GM18909 (cell line): ENCODE results near the gene ACTL6B.
"Not testable (repeated sequence)": the region's sequence is repeated elsewhere in the genome, so short reads cannot be mapped to it uniquely, and the experiment has no call there.

Experiments used
- ATAC-seq: cut with Tn5 transposase; IDR thresholded peaks from one replicate; pipeline ENCODE4 v1.9.1; 2021; ENCODE audit warnings: mild to moderate bottlenecking; ENCODE audit not compliant: unreplicated experiment, poor library complexity

ACTL6B gene

DNA sequence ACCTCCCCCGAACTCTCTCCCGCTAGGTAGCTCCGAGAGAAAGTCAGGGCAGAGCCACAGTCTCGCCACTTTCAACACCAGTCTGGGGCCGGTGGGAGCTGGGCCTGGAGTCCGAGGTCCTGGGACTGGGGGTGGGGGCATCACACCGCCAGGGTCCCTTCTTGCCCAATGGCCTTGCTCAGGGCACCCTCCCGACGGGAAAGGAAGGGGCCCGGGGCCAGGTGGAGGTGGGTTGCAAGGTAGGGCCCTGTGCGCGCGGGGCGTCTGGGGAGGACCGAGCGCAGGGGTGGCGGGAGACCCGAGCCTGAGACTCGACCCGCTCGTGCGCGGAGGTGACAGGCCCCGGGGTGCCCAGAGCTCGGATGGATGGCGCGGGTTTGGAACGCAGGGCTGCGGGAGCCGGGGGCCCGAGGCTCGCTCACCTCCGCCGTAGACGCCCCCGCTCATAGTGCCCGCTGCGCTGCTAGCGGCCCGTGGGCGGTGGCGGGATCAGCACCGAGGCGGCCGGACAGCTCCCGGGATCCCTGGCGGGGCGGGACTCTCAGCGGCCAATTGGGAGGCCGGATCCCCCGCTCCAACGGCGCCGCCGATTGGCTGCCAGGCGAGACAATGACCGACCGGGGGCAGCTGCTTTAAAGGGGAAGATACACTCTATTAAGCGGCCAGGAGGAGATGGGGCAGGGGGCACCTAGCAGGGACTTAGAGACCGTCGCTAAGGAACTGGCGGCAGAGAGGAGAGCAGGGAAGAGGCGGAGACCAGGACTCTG, at the start of gene ACTL6B:
ACTL6B (minus strand) TSS at position 541 of the 767 bp plus-strand sequence; CDS start at position 447, 94 bp downstream.
- no peak for ATAC-seq

DNA sequence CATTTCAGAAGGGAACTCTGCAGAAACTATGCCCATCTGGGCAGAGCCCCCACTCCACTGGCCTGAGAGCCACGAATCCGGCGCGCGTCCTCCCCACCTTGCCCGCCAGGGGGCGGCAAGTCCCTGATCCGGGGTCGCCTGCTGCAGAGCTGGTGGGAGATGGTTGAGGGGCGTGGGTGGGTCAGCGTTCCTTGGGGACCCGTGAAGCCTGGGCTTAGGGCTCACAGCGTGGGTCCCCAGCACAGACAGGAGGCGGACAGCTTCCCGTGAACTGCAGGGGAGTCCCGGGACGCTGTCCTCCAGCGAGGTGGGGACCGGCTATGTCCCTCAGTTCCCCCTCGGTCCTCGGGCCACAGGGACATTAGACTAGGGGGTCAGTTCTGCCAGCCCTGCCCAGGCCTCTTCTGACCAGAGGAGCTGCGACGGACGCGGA, 49.1 kb upstream of the ACTL6B start:
- peak; percentile 61 for ATAC-seq

DNA sequence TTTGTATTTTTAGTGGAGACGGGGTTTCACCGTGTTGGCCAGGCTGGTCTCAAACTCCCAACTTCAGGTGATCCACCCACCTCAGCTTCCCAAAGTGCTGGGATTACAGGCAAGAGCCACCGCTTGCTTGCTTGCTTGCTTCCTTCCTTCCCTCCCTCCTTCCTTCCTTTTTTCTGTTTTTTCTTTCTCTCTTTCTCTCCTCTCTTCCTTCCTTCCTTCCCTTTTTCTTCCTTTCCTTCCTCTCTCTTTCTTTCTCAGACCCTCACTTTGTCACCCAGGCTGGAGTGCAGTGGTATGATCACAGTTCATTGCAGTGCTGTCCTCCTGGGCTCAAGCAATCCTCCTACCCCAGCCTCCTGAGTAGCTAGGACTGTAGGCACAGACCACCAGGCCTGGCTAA, 44.8 kb upstream of the ACTL6B start:
- not testable (repeated sequence) for ATAC-seq

DNA sequence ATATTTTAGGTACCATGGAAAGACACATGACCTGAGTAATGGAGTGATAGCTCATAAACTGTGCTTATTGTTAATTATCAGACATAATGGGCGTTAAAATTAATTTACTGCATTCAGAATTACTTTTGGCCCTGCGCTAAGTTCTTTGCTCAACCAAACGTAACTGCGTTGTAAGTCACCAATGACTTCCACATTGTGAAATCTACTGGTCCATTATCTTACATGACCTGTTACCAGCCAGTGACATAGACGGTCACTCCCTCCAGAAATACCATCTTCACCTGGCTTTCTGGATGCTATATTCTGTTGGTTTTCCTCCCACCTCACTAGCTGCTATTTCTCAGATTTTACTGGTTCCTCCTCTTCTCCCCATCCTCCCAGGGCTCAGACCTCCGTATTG, 42.8 kb upstream of the ACTL6B start:
- no peak for ATAC-seq

DNA sequence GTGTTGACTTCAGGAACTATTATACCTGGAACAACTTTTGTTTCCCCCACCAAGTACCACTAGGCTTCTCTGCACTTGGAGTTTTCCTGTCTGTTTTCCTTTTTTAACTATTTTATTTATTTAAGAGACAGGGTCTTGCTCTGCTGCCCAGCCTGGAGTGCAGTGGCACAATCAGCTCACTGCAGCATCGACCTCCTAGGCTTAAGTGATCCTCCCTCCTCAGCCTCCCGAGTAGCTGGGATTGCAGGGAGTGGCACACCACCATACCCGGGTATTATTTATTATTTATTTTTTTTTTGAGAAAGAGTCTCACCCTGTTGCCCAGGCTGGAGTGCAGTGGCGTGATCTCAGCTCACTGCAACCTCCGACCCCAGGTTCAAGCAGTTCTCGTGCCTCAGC, 39.9 kb upstream of the ACTL6B start:
- ATAC-seq, result no peak

DNA sequence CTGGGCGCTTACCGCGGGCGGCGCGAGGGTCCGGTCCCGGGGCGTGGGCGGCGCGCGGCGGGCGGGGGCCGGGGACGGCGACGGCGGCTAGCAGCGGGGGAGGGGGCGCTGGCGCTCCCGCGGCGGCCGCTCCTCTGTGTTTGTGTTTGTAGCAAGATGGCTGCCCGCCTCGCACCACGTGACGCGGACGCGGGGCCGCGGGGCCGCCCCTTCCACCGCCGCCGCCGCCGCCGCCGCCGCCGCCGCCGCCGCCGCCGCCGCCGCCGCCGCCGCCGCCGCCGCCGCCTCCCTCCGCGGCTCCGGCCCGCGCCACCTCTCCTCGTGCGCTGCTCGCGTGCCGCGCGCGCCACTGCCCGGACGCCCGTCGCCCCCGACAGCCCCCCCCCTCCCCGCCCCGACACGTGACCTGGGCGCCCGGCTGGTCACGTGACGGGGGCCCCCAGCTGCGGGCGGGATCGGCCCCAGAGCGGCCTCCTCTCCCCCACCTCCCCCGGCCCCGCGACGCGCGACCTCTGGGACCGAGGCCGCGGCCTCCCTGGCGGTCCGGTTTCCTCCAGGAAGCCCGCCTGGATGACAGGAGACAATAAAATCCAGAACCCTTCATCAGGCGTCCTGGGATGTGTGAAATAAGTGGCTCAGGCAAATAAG, 38.0 kb upstream of the ACTL6B start, which contains the start of gene GIGYF1:
GIGYF1 (minus strand) TSS at position 153 of the 648 bp plus-strand sequence. CDS start 6,012 bp downstream, outside the sequence.
- peak; percentile 57 for ATAC-seq

DNA sequence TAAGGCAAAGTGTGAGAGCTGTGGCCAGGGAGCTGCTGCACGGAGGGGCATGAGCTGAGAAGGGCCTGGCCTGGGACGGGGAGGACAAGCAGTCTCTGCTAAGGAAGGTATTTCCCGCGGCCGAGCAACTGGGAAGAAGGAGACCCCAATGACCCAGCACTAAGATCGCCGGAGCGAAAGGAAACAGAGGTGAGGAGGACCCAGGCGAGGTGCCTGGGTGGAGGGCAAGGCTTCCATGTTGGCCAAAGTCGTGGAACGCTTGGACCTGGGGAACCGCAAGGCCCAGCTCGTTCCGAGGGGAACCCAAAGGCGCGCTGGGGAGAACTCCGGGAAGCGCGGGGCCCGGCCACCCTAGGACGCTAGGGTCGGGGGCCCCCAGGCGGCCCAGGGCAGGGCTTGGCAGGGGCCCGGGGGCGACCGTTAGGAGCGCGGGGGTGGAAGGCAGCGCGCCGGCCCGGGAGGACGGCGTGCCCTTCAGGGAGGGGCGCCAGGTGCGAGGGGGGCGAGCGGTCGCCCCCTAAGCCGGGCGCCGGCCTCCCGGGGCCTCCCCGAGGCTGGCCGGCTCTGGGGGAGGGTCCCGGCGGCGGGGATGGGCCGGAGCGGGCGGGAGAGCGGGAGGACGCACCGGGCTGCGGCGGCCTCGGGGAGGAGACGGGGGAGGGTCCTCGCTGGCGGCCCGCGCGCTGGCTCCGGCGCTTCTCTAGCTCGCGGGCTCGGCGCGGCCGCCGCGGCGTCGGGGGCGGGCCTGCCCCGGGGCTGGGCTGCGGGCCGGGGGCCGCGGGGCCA, 37.3 kb upstream of the ACTL6B start:
- peak; percentile 28 for ATAC-seq

DNA sequence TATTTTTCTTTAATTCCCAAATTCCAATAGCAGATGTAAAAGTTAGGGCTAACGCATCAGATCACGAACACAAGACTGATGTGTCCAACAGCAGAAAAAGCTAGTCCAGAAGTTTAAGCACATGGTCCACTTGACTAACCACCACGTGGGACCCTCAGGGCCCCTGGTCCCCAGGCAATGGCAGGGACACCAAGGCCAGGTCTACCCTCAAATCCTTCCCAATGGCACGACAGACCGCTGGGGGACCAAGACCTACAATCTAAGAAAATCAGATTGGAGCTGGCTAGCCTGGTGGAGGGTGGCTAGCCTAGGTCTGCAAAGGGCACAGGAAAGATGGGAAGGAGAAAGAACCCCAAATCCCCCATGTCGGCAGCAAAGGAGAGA, 36.3 kb upstream of the ACTL6B start:
- no peak for ATAC-seq

DNA sequence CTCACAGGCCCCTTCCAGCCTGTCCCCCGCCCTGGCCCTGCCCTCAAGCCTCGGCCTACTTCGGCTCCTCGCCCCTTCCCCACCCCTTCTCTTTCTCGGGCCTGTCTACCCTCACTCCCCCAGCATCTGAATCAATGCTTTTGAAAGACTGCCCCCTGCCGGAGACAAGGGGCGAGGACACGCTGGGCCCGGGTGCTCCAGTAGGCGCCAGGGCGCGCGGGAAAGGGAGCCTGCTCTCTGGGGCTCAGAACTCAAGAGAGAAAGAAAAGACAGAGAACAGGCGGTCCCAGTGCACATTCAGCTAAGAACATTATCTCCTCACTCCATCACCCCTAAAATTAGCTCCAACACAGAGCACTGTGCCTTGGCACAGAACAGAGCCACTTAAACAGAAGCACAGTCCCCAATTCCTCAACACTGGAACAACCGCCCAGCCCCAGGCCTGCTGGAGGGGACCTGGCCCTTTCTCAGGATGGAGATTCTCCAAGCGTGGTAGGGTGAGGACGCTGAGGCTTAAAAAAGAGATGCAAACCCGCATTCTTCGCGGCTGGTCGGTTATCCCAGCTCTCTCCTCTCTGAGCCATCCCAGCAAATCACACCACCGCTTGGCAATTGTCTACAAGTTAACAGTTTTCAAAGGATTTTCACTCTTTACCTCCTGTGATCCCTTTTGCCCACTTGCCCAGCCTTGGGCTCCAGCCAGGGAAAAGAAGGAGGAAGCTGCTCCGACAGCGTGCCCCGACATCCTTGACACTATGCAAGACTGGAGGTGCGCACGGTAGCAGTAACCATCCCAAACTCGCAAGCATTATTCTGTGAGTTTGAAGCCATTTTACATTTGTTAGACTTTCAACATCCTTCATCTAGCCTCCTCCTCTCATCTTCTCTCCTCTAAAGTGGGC, 35.7 kb upstream of the ACTL6B start:
- ATAC-seq, result peak; percentile 43

DNA sequence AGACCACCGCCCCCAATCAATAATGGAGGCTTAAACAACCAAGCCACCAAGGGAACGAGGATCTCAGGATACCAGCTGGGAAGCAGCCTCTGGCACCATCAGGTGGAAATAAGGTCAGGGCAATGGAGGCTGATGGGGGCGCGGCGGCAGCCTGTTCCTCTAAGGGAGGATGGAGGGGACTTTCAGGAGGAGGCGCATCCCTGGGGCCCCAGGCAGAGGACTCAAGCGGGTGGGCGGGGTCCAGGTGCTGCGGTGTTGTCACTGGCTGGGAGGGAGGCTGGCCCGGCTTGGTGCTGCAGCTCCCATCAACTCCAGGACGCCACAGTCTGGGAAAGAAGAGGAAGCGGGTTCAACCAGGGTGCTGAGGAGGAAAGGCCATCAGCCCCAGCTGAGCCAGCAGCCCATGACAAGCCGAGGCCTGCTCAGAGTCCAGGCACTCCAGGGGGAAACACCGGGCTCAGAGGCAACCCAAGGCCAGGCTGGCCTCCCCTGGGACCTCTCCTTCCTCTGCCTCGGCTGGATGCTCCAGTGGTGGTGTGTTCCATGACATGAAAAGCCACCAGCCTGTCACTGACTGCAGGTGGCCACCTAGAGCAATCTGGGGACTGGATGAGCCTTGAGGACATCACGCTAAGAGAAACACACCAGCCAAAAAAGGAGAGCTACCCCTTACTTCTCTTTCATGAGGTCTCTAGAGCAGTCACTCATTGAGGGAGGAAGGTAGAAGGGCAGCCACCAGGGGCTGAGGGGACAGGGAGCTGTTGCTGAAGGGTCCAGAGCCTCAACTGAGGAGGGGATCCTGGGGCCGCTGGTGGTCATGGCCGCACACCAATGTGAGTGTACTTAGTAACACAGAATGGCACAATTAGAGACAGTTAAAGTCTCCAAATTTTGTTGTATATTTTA, 33.2 kb upstream of the ACTL6B start:
- ATAC-seq, result no peak

DNA sequence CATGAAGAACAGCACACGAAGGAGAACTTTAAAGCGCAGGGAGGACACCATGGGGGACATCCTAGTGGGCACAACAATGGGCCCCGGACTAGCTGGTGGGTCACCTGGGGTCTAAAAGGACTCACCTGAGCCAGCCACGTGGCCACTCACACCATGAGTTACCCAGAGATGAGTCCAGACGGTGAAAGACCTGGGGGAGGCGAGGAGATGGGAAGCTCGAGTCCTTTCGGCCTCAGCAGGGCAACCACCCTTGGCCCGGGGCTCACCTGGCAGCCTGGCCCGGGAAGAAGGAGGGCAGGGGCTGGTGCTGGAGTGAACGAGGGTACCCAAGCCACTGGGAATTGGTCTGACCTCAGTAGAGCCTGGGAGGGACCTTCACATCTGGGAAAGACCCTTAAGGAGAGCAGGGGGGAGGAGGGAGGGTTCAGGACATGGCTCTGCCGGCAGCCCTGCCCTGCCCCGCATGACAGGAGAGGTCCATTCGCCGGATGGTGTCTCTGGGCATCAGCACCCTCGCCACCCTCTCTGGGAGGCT, 32.1 kb upstream of the ACTL6B start:
- no peak for ATAC-seq

DNA sequence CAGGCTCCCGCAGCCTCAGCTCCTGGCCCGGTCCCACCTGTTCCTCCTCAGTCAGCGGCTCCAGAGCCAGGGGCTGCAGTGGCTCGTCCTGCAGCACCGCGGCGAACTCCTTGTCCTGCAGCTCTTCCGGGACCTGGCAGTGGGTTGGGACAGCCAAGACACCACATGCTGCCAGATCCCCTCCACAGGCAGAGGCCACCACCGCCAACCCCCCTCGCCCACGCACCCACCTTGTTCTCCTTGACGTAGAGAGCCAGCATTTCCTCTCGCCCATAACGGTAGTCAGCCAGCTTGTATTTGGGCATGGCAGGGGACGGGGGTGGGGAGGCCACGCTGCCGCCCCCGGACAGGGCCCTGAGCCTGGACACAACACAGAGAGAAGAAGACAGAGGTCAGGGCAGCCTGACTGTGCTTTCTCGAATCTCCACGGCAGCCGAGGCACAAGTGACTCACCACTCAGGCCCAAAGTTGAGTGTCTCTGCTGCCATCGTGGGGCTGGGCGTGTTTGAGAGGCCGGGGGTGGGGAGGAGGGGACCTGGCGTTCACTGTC, 31.6 kb upstream of the ACTL6B start:
- ATAC-seq, result no peak

DNA sequence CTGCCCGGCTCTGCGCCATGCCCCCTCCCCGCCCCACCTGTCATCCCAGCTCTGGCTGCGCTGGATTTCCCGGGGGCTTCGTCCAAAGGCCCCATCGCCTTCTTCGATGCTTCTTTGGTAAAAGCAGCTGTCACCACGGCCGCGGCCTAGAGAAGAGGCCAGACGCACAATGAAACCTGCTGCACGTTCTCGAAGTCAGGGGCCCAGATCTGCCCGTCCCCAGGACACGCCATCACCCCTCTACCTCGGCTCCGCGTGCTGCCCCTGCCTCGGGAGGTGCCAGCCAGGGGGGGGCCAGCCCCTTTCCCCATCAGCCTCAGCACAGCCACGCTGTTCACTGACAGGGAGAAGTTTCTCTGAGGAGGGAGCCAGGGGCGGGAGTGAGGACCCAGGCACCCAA, 31.0 kb upstream of the ACTL6B start:
- ATAC-seq, result no peak

DNA sequence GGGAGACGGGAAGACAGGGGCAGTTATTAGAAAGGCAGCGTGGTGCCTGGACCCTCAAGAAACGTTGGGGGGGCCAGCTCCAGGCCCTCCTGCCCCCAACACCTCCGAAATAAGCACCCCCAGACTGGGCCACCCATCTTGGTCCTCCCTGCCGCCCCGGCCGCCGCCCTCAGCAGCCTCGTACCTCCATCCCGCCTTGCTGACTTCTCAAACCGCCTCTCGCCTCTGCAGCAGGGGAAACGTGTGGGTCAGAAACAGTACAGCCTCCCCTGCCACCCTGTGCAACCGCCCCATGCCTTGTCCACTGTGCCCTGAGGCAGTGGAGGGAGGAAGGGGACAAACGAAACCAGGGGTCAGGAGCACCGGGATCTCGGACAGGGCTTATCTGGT, 30.6 kb upstream of the ACTL6B start:
- no peak for ATAC-seq

DNA sequence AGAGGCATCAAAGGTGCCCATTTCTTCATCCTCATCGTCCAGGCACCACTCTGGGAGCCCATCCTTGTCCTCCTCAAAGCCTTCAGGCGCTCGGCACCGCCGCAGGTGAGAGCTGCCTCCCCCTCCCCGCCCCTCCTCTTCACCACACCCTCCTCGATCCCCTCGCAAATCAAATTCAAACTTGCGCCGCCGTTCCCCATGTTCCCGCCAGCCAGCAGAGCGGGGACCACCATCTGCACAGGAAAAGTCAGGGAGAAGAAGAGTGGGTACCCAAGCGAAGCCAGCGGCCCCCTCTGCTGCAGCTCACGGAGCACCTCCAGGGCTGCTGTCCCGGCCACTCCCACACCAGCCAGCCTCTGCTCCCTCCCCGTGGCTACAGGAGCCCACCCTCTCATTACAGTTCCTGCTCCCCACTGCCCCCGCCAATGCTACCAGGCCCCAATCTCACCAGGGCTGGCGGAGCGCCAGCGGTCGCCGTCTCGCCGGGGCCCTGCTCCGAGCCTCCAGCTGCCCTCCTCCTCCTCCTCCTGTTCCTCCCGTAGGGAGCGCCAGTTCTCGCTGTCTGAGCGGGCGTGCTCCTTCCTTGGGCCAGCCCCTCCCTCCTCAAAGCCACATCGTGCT, 30.1 kb upstream of the ACTL6B start:
- no peak for ATAC-seq

DNA sequence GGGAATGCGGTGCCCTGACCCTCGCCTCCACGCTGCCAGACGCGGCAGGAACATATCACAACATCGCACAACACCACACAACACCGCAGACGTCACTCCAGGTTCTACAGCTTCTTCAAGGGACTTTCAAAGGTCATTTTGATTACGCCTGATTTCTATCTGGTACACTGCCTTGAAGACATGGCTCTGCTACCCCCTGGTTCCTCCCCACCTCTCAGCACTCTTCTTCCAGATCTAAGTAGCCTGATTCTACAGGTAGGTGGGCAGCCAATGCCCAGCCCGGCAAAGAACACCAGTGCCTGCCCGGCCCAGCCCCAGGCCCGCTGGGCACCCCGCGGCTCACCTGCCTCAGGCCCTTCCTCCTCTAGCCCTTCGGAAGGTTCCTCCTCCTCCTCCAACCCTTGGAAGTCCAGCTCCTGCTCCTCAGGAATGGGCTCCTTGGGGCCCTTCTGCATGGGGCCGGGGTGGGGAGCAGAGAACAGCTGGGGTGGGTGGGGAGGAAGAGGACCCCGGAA, 29.4 kb upstream of the ACTL6B start:
- ATAC-seq, result no peak

DNA sequence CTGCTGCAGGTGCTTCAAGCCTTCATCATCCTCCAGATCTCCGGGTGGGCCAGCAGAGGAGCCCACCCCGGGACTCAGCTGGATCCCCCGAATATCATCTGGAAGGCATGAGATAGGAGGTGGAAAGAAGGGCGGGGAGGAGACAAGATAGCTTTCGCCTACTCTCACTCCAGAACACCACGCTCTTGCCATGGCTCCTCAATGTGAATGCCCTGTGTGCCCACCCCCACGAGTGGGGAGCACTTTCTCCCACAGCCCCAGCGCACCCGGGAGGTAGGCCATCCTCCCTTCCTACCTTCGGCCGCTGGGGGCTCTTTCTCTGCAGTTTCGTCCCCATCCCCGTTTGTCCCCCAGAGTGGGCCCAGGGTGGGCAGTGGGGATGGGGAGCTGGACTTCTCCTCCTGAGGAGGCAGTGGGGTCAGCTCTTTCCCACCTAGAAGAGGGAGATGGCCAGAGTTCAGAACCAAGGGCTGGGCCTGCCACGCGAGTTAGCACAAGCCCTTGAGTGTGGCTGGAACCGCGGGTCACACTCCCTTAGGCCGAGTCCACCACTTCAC, 28.9 kb upstream of the ACTL6B start:
- ATAC-seq, result no peak
